ENCODE measurements around the gene PKP1. TPM values are rescaled to one million over a fixed set of nuclear protein-coding genes. Genes with fewer than 3 reads are reported as not detected.

PKP1 gene
- total RNA-seq, 1 donor from 2014 or later: 2.8 TPM

GRCh38 chr1:201360901-201361651 lies 77.8 kb downstream of the PKP1 start:
- H3K4me3 ChIP-seq (ENCODE audit: low read depth, low read length): no peak overlapping the region
- TF ChIP-seq CTCF (conservative IDR thresholded peaks at IDR 0.05; ENCODE audit: low read depth, low read length): no peak
- no peak for DNase-seq (ENCODE audit: low read depth)

GRCh38 chr1:201361652-201362504 lies 78.6 kb downstream of the PKP1 start:
- no peak for DNase-seq (ENCODE audit: low read depth)
- no peak overlapping the region for H3K4me3 ChIP-seq (ENCODE audit: low read depth, low read length)
- peak; percentile 83 for TF ChIP-seq CTCF (conservative IDR thresholded peaks at IDR 0.05; ENCODE audit: low read depth, low read length)

GRCh38 chr1:201362906-201363305 lies 79.6 kb downstream of the PKP1 start:
- no peak for TF ChIP-seq CTCF (conservative IDR thresholded peaks at IDR 0.05; ENCODE audit: low read depth, low read length)
- DNase-seq (ENCODE audit: low read depth): no peak
- H3K4me3 ChIP-seq (ENCODE audit: low read depth, low read length): no peak overlapping the region

- TF ChIP-seq CTCF (conservative IDR thresholded peaks at IDR 0.05; ENCODE audit: low read depth, low read length): no peak
- DNase-seq (ENCODE audit: low read depth): no peak
- no peak overlapping the region for H3K4me3 ChIP-seq (ENCODE audit: low read depth, low read length)
Observed at GRCh38 chr1:201363467-201363866, 80.2 kb downstream of the PKP1 start.

GRCh38 chr1:201364808-201365105 lies 81.5 kb downstream of the PKP1 start:
- H3K4me3 ChIP-seq (ENCODE audit: low read depth, low read length): no peak overlapping the region
- no peak for DNase-seq (ENCODE audit: low read depth)
- no peak for TF ChIP-seq CTCF (conservative IDR thresholded peaks at IDR 0.05; ENCODE audit: low read depth, low read length)

- TF ChIP-seq CTCF (conservative IDR thresholded peaks at IDR 0.05; ENCODE audit: low read depth, low read length): no peak
- no peak overlapping the region for H3K4me3 ChIP-seq (ENCODE audit: low read depth, low read length)
- DNase-seq (ENCODE audit: low read depth): no peak
Observed at GRCh38 chr1:201365251-201365650, 81.9 kb downstream of the PKP1 start.

Measured in epithelial cell of proximal tubule (primary cell).